GM23248 (cell line): ENCODE results near the gene ODC1. TPM values are rescaled to one million over a fixed set of nuclear protein-coding genes. Genes with fewer than 3 reads are reported as not detected.
A peak's percentile ranks its signal among the peaks of the same experiment; 100 is the strongest.

ENCODE experiments used
- DNase-seq: peaks from one replicate; pipeline ENCODE4 v3.0.0-alpha.2; 2015
- H2AFZ ChIP-seq: fragments of 200-600 bp; sonication (generic); 2 replicates; pipeline ENCODE4 v1.6.1; 2016; ENCODE audit warnings: antibody characterized with exemption
- H3F3A ChIP-seq: fragments of 200-600 bp; sonication (generic); 2 replicates; pipeline ENCODE4 v1.6.1; 2016; ENCODE audit warnings: mild to moderate bottlenecking, antibody characterized with exemption, mixed run types; ENCODE audit not compliant: insufficient read depth
- H3K27ac ChIP-seq: fragments of 200-600 bp; sonication (generic); 2 replicates; pipeline ENCODE4 v1.5.1; 2016; ENCODE audit warnings: mild to moderate bottlenecking
- H3K27me3 ChIP-seq: fragments of 200-600 bp; sonication (generic); replicated peaks from 2 replicates; pipeline ENCODE4 v1.6.1; 2016; ENCODE audit warnings: mild to moderate bottlenecking; ENCODE audit not compliant: insufficient read depth
- H3K36me3 ChIP-seq: fragments of 200-600 bp; sonication (generic); 2 replicates; pipeline ENCODE4 v1.6.1; 2016; ENCODE audit warnings: low read depth, mild to moderate bottlenecking
- H3K4me1 ChIP-seq: fragments of 200-600 bp; sonication (generic); 2 replicates; pipeline ENCODE4 v1.6.1; 2016; ENCODE audit warnings: mild to moderate bottlenecking; ENCODE audit not compliant: insufficient read depth
- H3K4me2 ChIP-seq: fragments of 200-600 bp; sonication (generic); one replicate; pipeline ENCODE4 v1.6.1; 2016; ENCODE audit warnings: mild to moderate bottlenecking; ENCODE audit not compliant: unreplicated experiment
- H3K4me3 ChIP-seq: fragments of 200-600 bp; sonication (generic); 2 replicates; pipeline ENCODE4 v1.5.1; 2016; ENCODE audit warnings: mild to moderate bottlenecking
- H3K79me2 ChIP-seq: fragments of 200-600 bp; sonication (generic); 2 replicates; pipeline ENCODE4 v1.6.1; 2016; ENCODE audit warnings: mild to moderate bottlenecking; ENCODE audit not compliant: insufficient read depth
- H3K9ac ChIP-seq: fragments of 200-600 bp; sonication (generic); 2 replicates; pipeline ENCODE4 v1.6.1; 2016; ENCODE audit warnings: mild to moderate bottlenecking
- H3K9me2 ChIP-seq: fragments of 200-600 bp; sonication (generic); 2 replicates; pipeline ENCODE4 v1.6.1; 2016; ENCODE audit warnings: mixed run types, mild to moderate bottlenecking, moderate library complexity; ENCODE audit not compliant: insufficient read depth
- H3K9me3 ChIP-seq: fragments of 200-600 bp; sonication (generic); one replicate; pipeline ENCODE4 v1.6.1; 2017; ENCODE audit warnings: low read depth
- H4K20me1 ChIP-seq: fragments of 200-600 bp; sonication (generic); 2 replicates; pipeline ENCODE4 v1.6.0; 2016; ENCODE audit not compliant: insufficient read depth
- EZH2 ChIP-seq: fragments of 200-600 bp; sonication (generic); IDR thresholded peaks from 2 replicates; pipeline ENCODE4 v1.6.1; 2018; ENCODE audit warnings: antibody characterized with exemption, mild to moderate bottlenecking; ENCODE audit not compliant: insufficient read depth, poor library complexity, severe bottlenecking
- EZH2phosphoT487 ChIP-seq: fragments of 200-600 bp; sonication (generic); IDR thresholded peaks from 2 replicates; pipeline ENCODE4 v1.6.1; 2018; ENCODE audit warnings: antibody characterized with exemption, moderate library complexity, mild to moderate bottlenecking, low read depth; ENCODE audit not compliant: insufficient read depth
- WGBS, 2 experiments: methylation state at CpG; one replicate each; pipeline ENCODE4 v1.1.6; 2015 to 2017; ENCODE audit warnings: low lambda C conversion rate in 2 of 2, low coverage in 1 of 2; ENCODE audit errors: missing lambda C conversion rate in 2 of 2; 5-methylcytosine and 5-hydroxymethylcytosine counted together
- in situ Hi-C: fragments of 300-500 bp; cut with MboI; formaldehyde crosslinking; loops from 2 replicates; pipeline ENCODE4 v1.15.0; 2020
- polyA plus RNA-seq: library from polyadenylated mRNA; unstranded; fragments of >200 nt; fragmentation: Nextera tagmentation; extraction: Ambion mirVana; gene quantifications from 2 replicates; pipeline ENCODE4 v1.2.1, GENCODE V29; 2016
- total RNA-seq: library from RNA; depleted of rRNA; stranded (reverse); fragments of >200 nt; shearing (Covaris generic); gene quantifications from 2 replicates; pipeline ENCODE4 v1.2.3, GENCODE V29; 2014

Gene ODC1
- total and polyA plus RNA-seq, 2 experiments from 2014 or later, result 58.3 to 106 TPM

- Histone ChIP-seq H3K9me3 (no peaks in the 10 kb centered on the region), H3K79me2 (no peaks in the 10 kb centered on the region), H3K4me2 (no peak overlapping the region), H3K27me3 (no peaks in the 10 kb centered on the region), H2AFZ (no peak overlapping the region), H3F3A (no peaks in the 10 kb centered on the region), H3K4me1 (peaks cover 7% of the 10 kb centered on the region; the same call in 1 of the 2 replicates), H3K9ac (no peak overlapping the region), H3K4me3 (no peak overlapping the region), H3K9me2 (no peaks in the 10 kb centered on the region), H3K36me3 (no peaks in the 10 kb centered on the region), H4K20me1 (no peaks in the 10 kb centered on the region), H3K27ac (no peak overlapping the region)
- WGBS, 2 experiments, result 72 to 77% methylated on average over 10 of the region's 10 CpGs
- no peak for DNase-seq
- TF ChIP-seq EZH2phosphoT487 (no peak), EZH2 (no peak)
- in situ Hi-C loops, result loop anchor here (10.0 kb wide), 1 partner anchor 280 kb away; no protein-coding TSS in a partner anchor
Observed at GRCh38 chr2:10414591-10414990, 33.5 kb downstream of the ODC1 start.

- H3K4me3 ChIP-seq, result no peak overlapping the region
- H3K4me1 ChIP-seq, result peaks cover 7% of the 10 kb centered on the region
- no peaks in the 10 kb centered on the region for H3K9me2 ChIP-seq
- no peak overlapping the region for H2AFZ ChIP-seq
- H3K79me2 ChIP-seq, result no peaks in the 10 kb centered on the region
- H3K27ac ChIP-seq, result no peak overlapping the region
- H3F3A ChIP-seq, result peaks cover under 1% of the 10 kb centered on the region
- TF ChIP-seq EZH2, result no peak
- TF ChIP-seq EZH2phosphoT487, result no peak
- H3K9ac ChIP-seq, result no peak overlapping the region
- peak; percentile 58 for DNase-seq
- no peaks in the 10 kb centered on the region for H3K27me3 ChIP-seq
- no peaks in the 10 kb centered on the region for H3K36me3 ChIP-seq
- no peaks in the 10 kb centered on the region for H3K9me3 ChIP-seq
- 82 to 92% methylated on average over 7 of the region's 7 CpGs for WGBS, 2 experiments
- H4K20me1 ChIP-seq, result no peaks in the 10 kb centered on the region
- no peak overlapping the region for H3K4me2 ChIP-seq
- in situ Hi-C loops, result loop anchor here (10.0 kb wide), 1 partner anchor 279 kb away; no protein-coding TSS in a partner anchor
Observed at GRCh38 chr2:10413991-10414451, 34.1 kb downstream of the ODC1 start.

GRCh38 chr2:10413503-10413902, 34.6 kb downstream of the ODC1 start:
- Histone ChIP-seq H3K4me3 (no peak overlapping the region), H3K4me2 (no peak overlapping the region), H3K4me1 (peaks cover 12% of the 10 kb centered on the region), H2AFZ (no peak overlapping the region), H3F3A (peaks cover 6% of the 10 kb centered on the region), H3K9me3 (no peaks in the 10 kb centered on the region), H3K79me2 (no peaks in the 10 kb centered on the region), H3K27ac (no peak overlapping the region), H3K27me3 (no peaks in the 10 kb centered on the region), H3K9me2 (no peaks in the 10 kb centered on the region), H3K36me3 (no peaks in the 10 kb centered on the region), H4K20me1 (no peaks in the 10 kb centered on the region), H3K9ac (no peak overlapping the region)
- in situ Hi-C loops, result loop anchor here (10.0 kb wide), 1 partner anchor 279 kb away; no protein-coding TSS in a partner anchor
- no peak for DNase-seq
- TF ChIP-seq EZH2phosphoT487 (no peak), EZH2 (no peak)
- 89 to 93% methylated on average over 10 of the region's 10 CpGs for WGBS, 2 experiments

- H3K79me2 ChIP-seq, result no peaks in the 10 kb centered on the region
- H3K4me1 ChIP-seq, result peaks cover 24% of the 10 kb centered on the region
- H3K4me2 ChIP-seq, result no peak overlapping the region
- in situ Hi-C loops, result loop anchor here (10.0 kb wide), 1 partner anchor 278 kb away; no protein-coding TSS in a partner anchor
- no peak overlapping the region for H2AFZ ChIP-seq
- peak; percentile 63 for DNase-seq
- no peak overlapping the region for H3K4me3 ChIP-seq
- H3F3A ChIP-seq, result peaks cover 15% of the 10 kb centered on the region
- H3K9ac ChIP-seq, result no peak overlapping the region
- H3K27ac ChIP-seq, result no peak overlapping the region
- H3K36me3 ChIP-seq, result no peaks in the 10 kb centered on the region
- no peaks in the 10 kb centered on the region for H4K20me1 ChIP-seq
- H3K9me2 ChIP-seq, result no peaks in the 10 kb centered on the region
- 87 to 97% methylated on average over 3 of the region's 3 CpGs for WGBS, 2 experiments
- TF ChIP-seq EZH2phosphoT487, result no peak
- TF ChIP-seq EZH2, result no peak
- H3K27me3 ChIP-seq, result no peaks in the 10 kb centered on the region
- no peaks in the 10 kb centered on the region for H3K9me3 ChIP-seq
Observed at GRCh38 chr2:10412380-10412779, 35.7 kb downstream of the ODC1 start.
